PC-9 (cell line): ENCODE data around the gene ABCC2. TPM values are rescaled to one million over a fixed set of nuclear protein-coding genes. Genes with fewer than 3 reads are reported as not detected.
A peak's percentile ranks its signal among the peaks of the same experiment; 100 is the strongest.

Source experiments
- BruUV-seq: library from RNA; stranded (reverse); fragments of 400-500 nt; replicated peaks from 2 replicates; lab custom pipeline; 2021; lab: Mats Ljungman, UMichigan
- CTCF ChIA-PET: fragments of 300-600 bp; sonication (Branson Sonifier 250); formaldehyde crosslinking; loops from one replicate; lab custom pipeline; 2022; ENCODE audit warnings: antibody characterized with exemption; lab: Charles Lee
- POLR2A ChIA-PET: fragments of 300-600 bp; sonication (Branson Sonifier 250); formaldehyde crosslinking; loops from one replicate; lab custom pipeline; 2022; ENCODE audit warnings: antibody characterized with exemption; ENCODE audit not compliant: unreplicated experiment; lab: Charles Lee
- DNase-seq, 2 experiments: peaks; one replicate each; pipeline versions ENCODE4 v3.0.0 to v3.0.0-alpha.2; 2015 to 2022; ENCODE audit warnings: mixed read lengths in 1 of 2
- H2AFZ ChIP-seq: fragments of 200-600 bp; sonication (generic); 2 replicates; pipeline ENCODE4 v1.8.1; 2017; ENCODE audit warnings: antibody characterized with exemption
- H3F3A ChIP-seq: fragments of 200-600 bp; sonication (generic); 2 replicates; pipeline ENCODE4 v1.8.1; 2017; ENCODE audit warnings: antibody characterized with exemption, mild to moderate bottlenecking, low read depth; ENCODE audit not compliant: insufficient read depth
- H3K27ac ChIP-seq: fragments of 200-600 bp; sonication (generic); 2 replicates; pipeline ENCODE4 v1.6.1; 2016; ENCODE audit warnings: mixed run types
- H3K27me3 ChIP-seq: fragments of 200-600 bp; sonication (generic); 2 replicates; pipeline ENCODE4 v1.6.1; 2016; ENCODE audit warnings: low read depth, mixed run types; ENCODE audit not compliant: insufficient read depth
- H3K36me3 ChIP-seq: fragments of 200-600 bp; sonication (generic); 2 replicates; pipeline ENCODE4 v1.6.1; 2016; ENCODE audit warnings: low read depth, mixed run types
- H3K4me1 ChIP-seq: fragments of 200-600 bp; sonication (generic); replicated peaks from 2 replicates; pipeline ENCODE4 v1.6.1; 2016; ENCODE audit warnings: mixed run types; ENCODE audit not compliant: insufficient read depth
- H3K4me2 ChIP-seq: fragments of 200-600 bp; sonication (generic); 2 replicates; pipeline ENCODE4 v1.6.1; 2017; ENCODE audit warnings: mixed run types
- H3K4me3 ChIP-seq: fragments of 200-600 bp; sonication (generic); 2 replicates; pipeline ENCODE4 v1.6.1; 2016; ENCODE audit warnings: mixed run types
- H3K79me2 ChIP-seq: fragments of 200-600 bp; sonication (generic); 2 replicates; pipeline ENCODE4 v1.6.1; 2017; ENCODE audit warnings: low read depth, mixed run types
- H3K9me2 ChIP-seq: fragments of 200-600 bp; sonication (generic); 2 replicates; pipeline ENCODE4 v1.8.1; 2017; ENCODE audit warnings: mild to moderate bottlenecking; ENCODE audit not compliant: insufficient read depth
- H3K9me3 ChIP-seq: fragments of 200-600 bp; sonication (generic); 2 replicates; pipeline ENCODE4 v1.8.1; 2016; ENCODE audit warnings: low read depth; ENCODE audit not compliant: insufficient read depth
- H4K20me1 ChIP-seq: fragments of 200-600 bp; sonication (generic); 2 replicates; pipeline ENCODE4 v1.8.1; 2017; ENCODE audit not compliant: insufficient read depth
- EZH2 ChIP-seq: fragments of 200-600 bp; sonication (generic); IDR thresholded peaks from 2 replicates; pipeline ENCODE4 v1.8.0; 2017; ENCODE audit warnings: antibody characterized with exemption, low read depth
- intact Hi-C: fragments of 100-400 bp; cut with micrococcal nuclease; formaldehyde crosslinking; loops from one replicate; pipeline ENCODE4 v1.10.0; 2022; ENCODE audit not compliant: unreplicated experiment
- total RNA-seq: library from RNA; stranded (reverse); gene quantifications from 2 replicates; pipeline ENCODE4 v1.2.3, GENCODE V29; 2021
- TF ChIP-seq, protein P1 (sequence below): fragments of 200-600 bp; sonication (generic); conservative IDR thresholded peaks from 2 replicates; pipeline ENCODE4 v1.6.1; 2017; ENCODE audit warnings: mixed run types, antibody characterized with exemption, mild to moderate bottlenecking, moderate library complexity

Gene ABCC2
- total RNA-seq, 1 experiment from 2014 or later: 174 TPM

GRCh38 chr10:99843310-99843709 lies 60.9 kb downstream of the ABCC2 start:
- BruUV-seq: no TSS peak
- H2AFZ ChIP-seq: no peak overlapping the region

DNA sequence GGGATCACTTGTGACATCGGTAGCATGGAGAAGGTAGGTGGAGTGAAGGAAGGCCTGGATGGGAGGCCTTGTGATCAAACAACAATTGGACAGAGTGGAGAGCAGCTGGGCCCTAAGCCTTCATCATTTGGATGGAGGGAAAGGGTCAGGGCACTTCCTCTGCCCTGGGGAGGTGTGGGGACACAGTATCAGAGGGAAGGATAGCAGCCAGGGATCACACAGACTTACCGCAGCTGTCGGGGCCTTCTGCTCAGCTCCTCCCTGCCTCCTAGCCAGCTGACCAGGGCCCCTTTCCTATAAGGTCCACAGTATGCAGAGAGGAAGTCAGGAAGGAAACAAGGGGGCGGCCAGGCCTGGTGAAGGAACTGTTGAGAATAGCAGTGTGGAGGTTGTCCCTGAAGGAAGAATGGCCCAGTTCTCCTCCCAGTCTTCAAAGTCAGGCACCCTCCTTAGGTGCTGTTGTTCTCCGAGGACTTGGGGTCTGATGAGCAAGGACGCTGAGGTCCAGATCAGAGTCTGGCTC lies 62.1 kb downstream of the ABCC2 start:
- no peak for DNase-seq
- peaks cover 23% of the 10 kb centered on the region; the same call in 1 of the 2 replicates for H3F3A ChIP-seq
- H3K36me3 ChIP-seq: 0 out of 2 replicates have a peak, but pooled peaks cover 14% of the 10 kb centered on the region
- ChIA-PET POLR2A (no interaction called here), CTCF (interaction anchor here (1.2 kb wide), 1 partner anchor 122 kb away, joined by 5 read pairs; no protein-coding TSS in a partner anchor)
- TF ChIP-seq, protein P1, sequence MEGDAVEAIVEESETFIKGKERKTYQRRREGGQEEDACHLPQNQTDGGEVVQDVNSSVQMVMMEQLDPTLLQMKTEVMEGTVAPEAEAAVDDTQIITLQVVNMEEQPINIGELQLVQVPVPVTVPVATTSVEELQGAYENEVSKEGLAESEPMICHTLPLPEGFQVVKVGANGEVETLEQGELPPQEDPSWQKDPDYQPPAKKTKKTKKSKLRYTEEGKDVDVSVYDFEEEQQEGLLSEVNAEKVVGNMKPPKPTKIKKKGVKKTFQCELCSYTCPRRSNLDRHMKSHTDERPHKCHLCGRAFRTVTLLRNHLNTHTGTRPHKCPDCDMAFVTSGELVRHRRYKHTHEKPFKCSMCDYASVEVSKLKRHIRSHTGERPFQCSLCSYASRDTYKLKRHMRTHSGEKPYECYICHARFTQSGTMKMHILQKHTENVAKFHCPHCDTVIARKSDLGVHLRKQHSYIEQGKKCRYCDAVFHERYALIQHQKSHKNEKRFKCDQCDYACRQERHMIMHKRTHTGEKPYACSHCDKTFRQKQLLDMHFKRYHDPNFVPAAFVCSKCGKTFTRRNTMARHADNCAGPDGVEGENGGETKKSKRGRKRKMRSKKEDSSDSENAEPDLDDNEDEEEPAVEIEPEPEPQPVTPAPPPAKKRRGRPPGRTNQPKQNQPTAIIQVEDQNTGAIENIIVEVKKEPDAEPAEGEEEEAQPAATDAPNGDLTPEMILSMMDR: no peak
- no peak for TF ChIP-seq EZH2
- no peak overlapping the region for H3K4me3 ChIP-seq
- intact Hi-C loops: no loop called here
- no peaks in the 10 kb centered on the region for H3K4me1 ChIP-seq
- no peaks in the 10 kb centered on the region for H3K27me3 ChIP-seq
- no TSS peak for BruUV-seq
- no peak overlapping the region for H3K27ac ChIP-seq
- no peaks in the 10 kb centered on the region for H3K9me3 ChIP-seq
- H3K4me2 ChIP-seq: no peak overlapping the region
- H3K9me2 ChIP-seq: no peaks in the 10 kb centered on the region
- H2AFZ ChIP-seq: no peak overlapping the region
- no peaks in the 10 kb centered on the region for H3K79me2 ChIP-seq
- no peaks in the 10 kb centered on the region; the same call in 1 of the 2 replicates for H4K20me1 ChIP-seq

More at GRCh38 chr10:99843310-99843709, 60.9 kb downstream of the ABCC2 start:
- intact Hi-C loops: no loop called here
- Histone ChIP-seq H3K27ac (no peak overlapping the region), H3K4me2 (no peak overlapping the region), H4K20me1 (no peaks in the 10 kb centered on the region; the same call in 1 of the 2 replicates), H3K4me3 (no peak overlapping the region), H3K27me3 (no peaks in the 10 kb centered on the region), H3K79me2 (no peaks in the 10 kb centered on the region), H3K36me3 (0 out of 2 replicates have a peak, but pooled peaks cover 7% of the 10 kb centered on the region), H3K9me2 (no peaks in the 10 kb centered on the region), H3K9me3 (no peaks in the 10 kb centered on the region), H3K4me1 (no peaks in the 10 kb centered on the region), H3F3A (peaks cover 23% of the 10 kb centered on the region; the same call in 1 of the 2 replicates)
- ChIA-PET POLR2A (no interaction called here), CTCF (no interaction called here)
- no peak for DNase-seq
- TF ChIP-seq EZH2: no peak
- TF ChIP-seq, protein P1: no peak

DNA sequence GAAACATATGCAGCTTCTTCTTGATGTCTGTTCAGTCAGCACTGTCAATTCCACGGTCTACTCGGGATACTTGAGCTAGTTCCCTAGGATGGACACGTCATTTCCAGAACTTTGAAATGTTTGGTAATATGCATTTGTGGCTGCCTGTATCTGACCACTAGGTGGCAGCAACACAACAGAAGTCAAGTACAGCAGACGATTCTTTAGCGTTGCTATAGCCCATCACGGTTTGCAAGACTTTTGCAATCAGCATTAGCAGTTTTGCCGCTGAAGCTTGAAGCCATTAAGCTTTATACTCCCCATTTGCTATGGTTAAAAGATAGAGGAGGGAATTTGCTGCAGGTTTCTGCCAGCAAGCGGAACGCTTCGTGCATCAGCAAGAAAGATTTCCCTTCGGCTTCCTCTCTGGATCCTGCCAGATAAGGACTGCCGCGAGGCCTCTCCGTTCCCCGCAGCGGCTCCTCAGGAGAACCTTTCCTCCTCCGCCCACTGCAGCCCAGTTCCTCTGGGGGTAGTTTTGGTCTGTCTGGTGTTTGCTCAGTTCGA lies 63.5 kb downstream of the ABCC2 start:
- H3K79me2 ChIP-seq: no peaks in the 10 kb centered on the region
- H3K4me2 ChIP-seq: no peak overlapping the region
- no peaks in the 10 kb centered on the region for H3K9me3 ChIP-seq
- ChIA-PET CTCF (interaction anchor here (0.6 to 1.2 kb wide), 4 partner anchors 114 to 236 kb away, joined by 3 to 6 read pairs (median 4); partner anchors contain the start of gene CUTC), POLR2A (interaction anchor here (0.6 kb wide), 2 partner anchors 33 to 60 kb away, joined by 3 read pairs; no protein-coding TSS in a partner anchor)
- TF ChIP-seq EZH2: no peak
- TF ChIP-seq, protein P1: peak; percentile 88
- H3K36me3 ChIP-seq: 0 out of 2 replicates have a peak, but pooled peaks cover 14% of the 10 kb centered on the region
- H3K9me2 ChIP-seq: no peaks in the 10 kb centered on the region
- H2AFZ ChIP-seq: no peak overlapping the region
- peaks cover 23% of the 10 kb centered on the region; the same call in 1 of the 2 replicates for H3F3A ChIP-seq
- no peak overlapping the region for H3K27ac ChIP-seq
- H4K20me1 ChIP-seq: no peaks in the 10 kb centered on the region; the same call in 1 of the 2 replicates
- no peaks in the 10 kb centered on the region for H3K4me1 ChIP-seq
- no TSS peak for BruUV-seq
- H3K27me3 ChIP-seq: no peaks in the 10 kb centered on the region
- no peak overlapping the region for H3K4me3 ChIP-seq
- peak; percentile 39 to 66 for DNase-seq
- intact Hi-C loops: no loop called here
